GM21528 (cell line): ENCODE measurements around the gene P2RX2.
"Not testable (repeated sequence)": the region's sequence is repeated elsewhere in the genome, so short reads cannot be mapped to it uniquely, and the experiment has no call there.

Experiments used
- ATAC-seq: cut with Tn5 transposase; IDR thresholded peaks from one replicate; pipeline ENCODE4 v1.9.1; 2021; ENCODE audit warnings: mild to moderate bottlenecking, moderate library complexity; ENCODE audit not compliant: unreplicated experiment, low FRiP score

Gene P2RX2

DNA sequence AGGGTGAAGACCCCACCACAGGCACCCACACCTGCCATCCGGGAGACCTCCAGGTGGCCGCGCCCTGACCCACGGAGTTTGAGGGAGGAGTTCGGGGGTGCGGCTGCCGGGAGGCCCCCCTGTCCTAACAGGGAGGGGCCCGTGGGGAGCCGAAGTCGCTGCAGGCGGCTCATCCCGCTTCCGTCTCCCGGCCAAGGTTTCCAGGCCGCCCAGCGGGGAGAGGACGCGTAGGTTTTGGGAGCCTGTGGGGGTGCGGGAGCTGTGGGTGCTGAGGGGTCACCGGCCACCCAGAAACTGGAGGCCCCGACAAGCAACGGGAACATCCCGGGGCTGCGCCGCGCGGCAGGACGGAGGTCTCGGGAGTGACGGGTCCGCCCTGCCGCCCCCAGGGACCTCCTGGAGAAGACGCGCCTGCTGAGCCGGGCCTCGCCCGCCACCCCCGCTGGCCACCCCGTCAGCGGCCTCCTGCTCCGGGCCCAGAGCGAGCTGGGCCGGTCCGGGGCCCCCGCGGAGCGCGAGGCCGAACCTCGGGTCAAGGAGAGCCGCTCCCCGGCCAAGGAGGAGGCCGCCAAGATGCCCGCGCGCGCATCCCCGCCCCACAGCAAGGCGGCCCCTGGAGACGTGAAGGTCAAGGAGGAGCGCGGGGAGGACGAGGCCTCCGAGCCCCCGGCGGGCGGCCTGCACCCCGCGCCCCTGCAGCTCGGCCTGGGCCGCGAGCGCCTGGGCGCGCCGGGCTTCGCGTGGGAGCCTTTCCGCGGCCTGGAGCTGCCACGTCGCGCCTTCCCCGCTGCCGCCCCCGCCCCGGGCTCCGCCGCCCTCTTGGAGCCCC lies 35.8 kb upstream of the P2RX2 start:
- no peak for ATAC-seq

DNA sequence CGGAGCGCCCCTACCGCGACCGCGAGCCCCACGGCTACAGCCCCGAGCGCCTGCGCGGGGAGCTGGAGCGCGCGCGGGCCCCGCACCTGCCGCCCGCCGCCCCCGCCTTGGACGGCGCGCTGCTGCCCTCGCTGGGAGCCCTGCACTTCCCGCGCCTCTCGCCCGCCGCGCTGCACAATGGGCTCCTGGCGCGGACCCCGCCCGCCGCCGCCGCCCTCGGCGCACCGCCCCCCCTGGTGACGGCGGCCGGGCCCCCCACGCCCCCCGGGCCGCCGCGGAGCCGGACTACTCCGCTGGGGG lies 35.2 kb upstream of the P2RX2 start:
- ATAC-seq: no peak

DNA sequence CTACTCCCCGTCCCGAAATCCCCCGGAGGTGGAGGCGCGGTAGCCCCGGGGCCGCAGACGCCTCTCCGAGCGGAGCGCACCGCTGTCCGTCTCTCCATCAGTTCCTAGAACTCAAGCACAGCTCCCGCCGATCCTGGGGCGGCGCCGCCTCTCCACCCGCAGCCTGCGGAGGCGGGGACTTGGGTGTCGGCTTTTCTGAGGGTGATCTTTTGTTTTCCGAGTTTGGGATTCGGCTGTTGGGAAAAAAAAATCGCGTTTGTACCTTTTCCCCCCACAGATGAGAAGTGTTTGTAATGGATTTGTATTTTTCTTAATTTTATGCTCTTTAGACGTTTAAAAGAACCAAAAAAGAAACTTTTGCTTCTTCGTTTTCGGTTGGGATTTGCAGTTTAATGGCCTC lies 34.8 kb upstream of the P2RX2 start:
- no peak for ATAC-seq

DNA sequence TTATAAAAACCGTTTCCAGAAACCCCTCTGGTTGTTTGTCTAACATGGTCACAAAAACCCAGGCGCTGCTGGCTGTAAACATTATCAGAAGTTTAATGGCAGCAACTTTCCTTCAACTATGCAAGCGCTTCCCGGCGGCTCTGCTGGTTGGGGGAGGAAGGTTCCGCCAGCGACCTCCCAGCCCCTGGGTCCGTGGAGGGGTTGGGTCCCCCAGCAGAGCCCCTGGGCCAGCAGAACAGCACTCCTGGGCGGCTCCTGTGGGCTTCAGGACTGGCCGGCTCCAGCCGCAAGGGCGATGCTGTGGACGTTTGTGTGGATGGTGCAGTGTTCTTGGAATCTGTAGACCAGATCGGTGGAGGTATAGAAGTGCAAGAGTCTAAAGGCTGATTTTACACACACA lies 34.1 kb upstream of the P2RX2 start:
- ATAC-seq: no peak

DNA sequence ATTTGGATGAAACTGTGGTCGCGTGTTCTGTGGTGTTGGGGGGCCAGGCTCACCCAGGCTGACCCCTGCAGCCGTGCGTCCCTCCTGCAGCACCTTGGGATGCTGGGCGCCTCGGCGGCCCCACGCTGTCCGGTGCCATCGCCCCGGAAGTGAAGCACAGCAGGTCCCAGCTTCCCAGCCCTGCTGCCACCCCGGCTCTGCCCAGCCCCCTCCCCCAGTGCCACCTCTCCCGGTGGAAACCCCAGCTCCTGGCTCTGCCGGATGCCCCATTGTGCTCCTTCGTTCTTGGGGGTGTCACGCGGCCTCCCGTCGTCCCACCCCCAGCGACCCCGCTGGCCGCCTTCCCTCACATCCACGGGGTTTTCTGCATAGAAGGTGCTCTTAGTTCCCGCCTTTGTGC lies 33.4 kb upstream of the P2RX2 start:
- no peak for ATAC-seq

DNA sequence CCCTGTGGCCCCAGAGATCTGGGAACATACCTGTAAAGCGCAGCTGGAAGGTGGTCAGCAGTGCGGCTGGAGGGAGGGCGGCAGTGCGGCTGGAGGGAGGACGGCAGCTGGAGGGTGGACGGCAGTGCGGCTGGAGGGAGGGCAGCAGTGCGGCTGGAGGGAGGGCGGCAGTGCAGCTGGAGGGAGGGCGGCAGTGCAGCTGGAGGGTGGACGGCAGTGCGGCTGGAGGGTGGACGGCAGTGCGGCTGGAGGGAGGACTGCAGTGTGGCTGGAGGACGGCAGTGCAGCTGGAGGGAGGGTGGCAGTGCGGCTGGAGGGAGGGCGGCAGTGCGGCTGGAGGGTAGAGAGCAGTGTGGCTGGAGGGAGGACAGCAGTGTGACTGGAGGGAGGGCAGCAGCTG lies 31.6 kb upstream of the P2RX2 start:
- ATAC-seq: no peak

DNA sequence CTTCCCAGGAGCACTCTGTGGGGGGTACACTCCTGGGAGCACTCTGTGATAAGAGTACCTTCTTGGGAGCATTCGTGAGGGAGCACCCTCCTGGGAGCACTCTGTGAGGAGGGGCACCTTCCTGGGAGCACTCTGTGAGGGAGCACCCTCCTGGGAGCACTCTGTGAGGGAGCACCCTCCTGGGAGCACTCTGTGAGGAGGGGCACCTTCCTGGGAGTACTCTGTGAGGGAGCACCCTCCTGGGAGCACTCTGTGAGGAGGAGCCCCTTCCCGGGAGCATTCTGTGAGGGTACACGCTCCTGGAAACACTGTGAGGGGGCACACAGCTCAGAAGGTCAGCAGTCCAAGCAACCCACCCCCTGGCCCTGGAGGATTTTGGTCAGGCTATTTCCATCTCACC lies 30.8 kb upstream of the P2RX2 start:
- no peak for ATAC-seq

DNA sequence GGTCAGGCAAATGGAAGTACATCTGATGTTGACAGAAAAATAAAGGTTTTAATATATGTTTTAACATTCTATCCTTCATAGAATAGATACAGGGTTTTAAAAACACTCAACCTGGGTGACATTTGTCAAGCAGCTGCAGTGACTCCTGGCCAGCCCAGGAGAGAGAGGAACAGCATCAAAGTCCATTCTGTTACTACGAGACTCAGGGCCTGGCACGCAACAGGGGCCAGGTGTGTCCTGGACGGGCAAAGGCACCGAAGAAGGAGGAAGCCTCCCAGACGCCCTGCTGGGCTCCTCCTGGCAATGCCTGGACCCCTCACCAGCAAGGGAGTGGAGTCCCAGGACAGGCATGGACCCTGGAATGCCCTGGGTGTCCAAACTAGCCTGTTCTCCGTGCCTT lies 30.3 kb upstream of the P2RX2 start:
- no peak for ATAC-seq

DNA sequence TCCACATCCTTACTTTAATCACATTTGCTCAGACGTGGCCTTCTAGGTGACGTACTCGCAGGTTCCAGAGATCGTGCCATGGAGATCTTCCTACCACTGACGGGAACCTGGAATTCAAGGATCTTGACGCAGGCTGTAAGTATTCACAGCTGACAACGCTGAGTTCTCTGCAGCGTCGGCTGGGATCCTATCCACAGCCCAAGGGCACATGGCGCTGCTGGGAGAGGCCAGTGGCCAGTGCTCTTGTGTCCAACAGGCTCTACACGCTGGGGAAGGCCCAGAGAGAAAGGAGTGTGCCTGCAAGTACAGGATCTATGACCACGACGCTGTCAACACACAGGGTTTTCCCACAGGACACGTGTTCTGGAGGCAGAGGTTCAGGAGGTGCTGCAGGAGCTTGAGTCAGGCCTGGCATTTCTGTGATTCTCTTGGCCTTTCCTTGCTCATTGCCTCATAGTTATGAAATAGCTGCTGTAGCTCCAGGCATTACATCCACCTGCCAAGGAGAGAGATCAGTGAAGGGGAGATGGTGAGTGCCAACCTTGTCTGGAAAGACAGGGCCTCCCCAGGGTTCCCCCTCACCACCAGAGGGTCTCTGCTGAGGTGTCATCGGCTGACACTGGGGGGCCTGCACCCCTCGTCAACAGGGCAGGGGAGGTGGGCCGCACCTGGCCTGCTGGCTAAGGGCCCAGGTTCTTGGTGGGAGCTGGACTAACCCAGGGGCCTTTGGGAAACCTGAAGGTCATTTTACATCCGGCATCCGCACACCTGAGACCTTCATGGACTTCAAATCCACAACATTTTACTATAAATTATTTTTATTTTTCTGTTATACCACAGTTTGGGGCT lies 29.5 kb upstream of the P2RX2 start:
- ATAC-seq: no peak

DNA sequence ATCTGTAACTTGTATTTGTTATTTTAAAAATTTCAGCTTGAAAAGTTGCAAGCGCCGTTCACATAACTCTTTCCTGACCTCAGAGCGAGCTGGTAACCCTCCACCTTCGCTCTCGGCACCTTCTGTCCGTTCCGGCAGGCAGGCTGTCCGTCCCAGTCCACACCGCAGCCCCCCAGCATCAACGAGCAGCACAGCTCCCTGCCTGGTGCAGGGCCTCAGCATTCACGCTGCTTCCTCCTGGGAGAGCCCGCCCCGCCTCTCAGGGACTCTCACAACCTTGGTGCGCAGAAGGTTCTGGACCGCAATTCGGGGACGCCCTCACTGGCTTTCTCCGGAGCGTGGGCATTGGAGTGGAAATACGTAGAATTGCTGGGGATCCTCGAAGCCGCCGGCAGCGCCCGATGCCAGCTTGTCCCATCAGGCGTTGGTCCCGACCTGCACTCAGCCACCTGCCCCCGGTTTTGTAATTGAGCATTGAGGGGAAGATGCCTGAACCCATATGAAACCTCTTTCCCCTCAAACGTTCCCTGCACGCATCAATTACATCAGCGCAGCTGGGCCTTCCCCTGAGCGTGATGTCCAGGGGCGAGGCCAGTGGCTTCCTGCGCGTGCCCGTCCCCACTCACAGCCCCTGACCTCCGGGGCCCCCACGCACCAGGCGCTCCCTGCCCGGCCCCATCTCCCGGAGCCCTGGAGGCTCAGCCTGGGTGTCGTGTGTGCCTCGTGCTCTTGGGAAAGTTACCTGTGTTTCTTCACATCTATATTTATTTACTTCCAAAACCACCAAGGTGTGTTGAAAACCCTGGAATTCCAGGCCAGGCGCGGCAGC lies 27.3 kb upstream of the P2RX2 start:
- no peak for ATAC-seq

DNA sequence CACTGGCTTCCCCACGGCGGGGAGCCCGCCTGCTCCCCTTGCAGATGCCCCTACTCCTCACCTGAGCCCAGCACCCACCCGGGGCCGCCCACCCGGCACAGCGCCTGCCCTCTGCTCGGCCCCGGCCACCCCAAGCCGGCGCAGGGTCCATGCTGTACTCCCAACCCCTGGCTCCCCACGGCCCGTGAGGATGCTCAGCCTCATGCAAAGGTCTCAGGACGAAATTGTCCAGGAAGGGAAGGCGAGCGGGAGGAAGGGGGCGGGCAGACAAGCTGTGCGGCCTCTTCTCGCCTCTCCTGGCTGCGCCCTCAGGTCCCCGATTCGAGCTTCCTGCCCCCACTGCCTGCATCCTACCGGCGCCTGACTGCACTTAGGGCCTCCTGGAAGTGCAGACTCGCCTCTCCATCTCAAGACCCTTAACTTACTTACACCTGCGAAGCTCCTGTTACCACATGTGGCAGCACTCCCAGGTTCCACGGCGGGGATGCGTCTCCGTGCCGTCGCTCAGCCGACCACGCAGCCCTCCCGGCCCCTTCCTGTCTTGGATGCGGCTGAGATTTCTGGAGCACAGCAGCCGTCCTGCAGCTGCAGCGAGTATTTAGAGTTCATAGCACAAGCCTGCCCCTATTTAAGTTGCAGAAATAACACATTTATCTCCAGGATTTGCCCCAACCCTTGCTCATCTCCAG lies 26.1 kb upstream of the P2RX2 start:
- no peak for ATAC-seq

DNA sequence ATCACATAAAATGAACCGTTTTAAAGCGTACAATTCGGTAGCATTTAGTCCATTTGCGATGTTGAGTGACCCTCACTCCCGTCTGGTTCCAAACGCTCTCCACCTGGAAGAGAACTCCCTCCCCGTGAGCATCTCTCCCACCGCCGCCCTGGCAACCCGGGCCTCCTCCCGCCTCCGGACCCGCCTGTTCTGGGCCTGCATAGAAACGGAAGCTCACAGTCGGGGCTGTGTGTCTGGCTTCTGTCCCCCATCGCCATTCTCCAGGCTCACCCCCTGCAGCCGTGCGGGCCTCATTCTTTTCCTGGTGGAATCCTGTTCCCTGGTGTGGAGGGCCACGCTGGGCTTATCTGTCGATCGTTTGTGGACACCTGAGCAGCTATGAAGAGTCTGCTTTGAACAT lies 25.5 kb upstream of the P2RX2 start:
- no peak for ATAC-seq

DNA sequence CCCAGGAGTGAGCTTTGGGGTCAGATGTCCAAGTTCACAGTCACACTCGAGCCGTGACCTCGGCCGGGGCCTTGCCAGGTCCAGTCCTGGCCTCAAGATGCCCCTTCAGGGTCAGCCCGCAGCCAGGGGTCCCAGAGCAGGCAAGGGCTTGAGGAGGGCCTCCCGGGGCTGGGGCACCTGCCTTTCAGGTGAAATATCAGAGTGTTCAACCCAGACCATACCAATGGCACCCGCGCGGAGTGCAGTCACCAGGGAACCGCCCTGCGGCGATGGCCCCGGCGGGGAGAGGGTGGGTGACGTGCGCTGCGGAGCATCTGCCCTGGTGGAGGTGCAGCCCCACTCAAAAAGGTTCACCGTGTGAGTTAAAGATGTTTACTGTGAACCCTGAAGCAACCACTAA lies 25.1 kb upstream of the P2RX2 start:
- ATAC-seq: no peak

DNA sequence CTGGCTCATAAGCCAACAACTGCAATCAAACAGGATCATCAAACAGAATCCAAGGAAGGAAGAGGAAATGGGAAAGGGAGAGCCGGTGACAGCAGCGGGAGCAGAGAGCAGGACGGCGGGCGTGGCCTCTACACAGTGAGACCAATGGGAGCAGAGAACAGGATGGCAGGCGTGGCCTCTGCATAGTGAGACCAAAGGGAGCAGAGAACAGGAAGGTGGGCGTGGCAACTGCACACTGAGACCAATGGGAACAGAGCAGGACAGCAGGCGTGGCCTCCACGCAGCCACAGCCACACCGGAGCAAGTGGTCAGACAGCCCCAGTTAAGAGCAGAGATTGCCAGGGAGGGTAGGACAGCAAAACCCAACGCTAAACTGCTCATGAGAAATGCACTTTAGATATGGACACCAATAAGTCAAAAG lies 24.6 kb upstream of the P2RX2 start:
- ATAC-seq: no peak

DNA sequence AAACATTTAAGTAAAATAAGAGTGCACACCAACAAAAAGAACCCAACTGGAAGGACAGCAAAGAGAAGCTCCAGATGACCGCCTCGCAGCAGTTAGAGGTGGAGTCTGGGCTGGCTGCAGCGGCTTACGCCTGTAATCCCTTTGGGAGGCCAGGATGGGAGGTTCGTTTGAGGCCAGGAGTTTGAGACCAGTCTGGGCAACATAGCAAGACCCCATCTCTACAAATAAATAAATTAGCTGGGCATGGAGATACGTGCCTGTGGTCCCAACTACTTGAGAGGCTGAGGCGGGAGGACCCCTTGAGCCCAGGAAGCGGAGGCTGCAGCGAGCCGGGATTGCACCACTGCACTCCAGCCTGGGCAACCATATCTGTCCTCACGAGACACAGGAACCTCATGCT lies 23.4 kb upstream of the P2RX2 start:
- no peak for ATAC-seq

DNA sequence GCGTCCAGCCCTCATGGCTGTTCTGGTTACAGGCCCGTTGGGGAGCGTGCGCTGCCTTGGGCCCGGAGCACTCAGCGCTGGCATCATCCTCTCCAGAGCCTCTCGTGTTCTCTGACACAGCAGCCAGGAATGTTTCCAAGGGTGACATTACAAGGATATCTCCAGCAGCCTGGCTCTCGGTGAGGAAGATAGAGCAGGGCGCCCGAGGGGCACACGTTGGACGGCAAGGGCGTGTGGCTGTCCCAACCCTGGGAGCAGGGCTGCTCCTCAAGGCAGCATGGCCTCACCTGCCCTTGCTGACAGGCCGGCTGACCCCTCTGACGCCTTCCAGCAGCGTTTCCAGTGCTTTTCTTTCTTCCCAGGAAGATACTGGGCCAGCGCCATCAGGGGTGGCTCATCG lies 22.6 kb upstream of the P2RX2 start:
- ATAC-seq: no peak

DNA sequence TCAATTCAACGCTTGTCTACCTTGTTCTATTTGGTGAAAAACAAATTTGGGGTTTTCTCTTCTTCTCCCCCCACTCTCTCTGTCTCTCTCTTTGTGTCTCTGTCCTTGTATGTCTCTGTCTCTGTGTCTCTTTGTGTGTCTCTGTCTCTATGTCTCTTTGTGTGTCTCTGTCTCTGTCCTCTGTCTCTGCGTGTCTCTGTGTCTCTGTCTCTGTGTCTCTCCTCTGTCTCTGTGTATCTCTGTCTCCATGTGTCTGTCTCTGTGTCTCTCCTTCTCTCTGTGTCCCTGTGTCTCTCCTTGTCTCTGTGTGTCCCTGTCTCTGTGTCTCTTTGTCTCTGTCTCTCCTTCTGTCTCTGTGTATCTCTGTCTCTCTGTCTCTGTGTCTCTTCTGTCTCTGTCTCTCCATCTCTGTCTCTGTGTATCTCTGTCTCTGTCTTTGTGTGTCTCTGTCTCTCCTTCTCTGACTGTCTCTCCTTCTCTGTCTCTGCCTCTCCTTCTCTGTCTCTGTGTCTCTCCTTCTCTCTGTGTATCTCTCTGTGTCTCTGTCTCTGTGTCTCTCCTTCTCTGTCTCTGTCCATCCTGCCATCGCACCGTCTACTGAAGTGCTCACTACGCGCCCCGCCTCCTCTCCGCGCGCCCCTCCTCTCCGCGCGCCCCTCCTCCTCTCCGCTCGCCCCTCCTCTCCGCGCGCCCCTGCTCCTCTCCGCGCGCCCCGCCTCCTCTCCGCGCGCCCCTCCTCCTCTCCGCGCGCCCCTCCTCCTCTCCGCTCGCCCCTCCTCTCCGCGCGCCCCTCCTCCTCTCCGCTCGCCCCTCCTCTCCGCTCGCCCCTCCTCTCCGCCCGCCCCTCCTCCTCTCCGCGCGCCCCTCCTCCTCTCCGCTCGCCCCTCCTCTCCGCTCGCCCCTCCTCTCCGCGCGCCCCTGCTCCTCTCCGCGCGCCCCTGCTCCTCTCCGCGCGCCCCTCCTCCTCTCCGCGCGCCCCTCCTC lies 21.0 kb upstream of the P2RX2 start:
- ATAC-seq: no peak

DNA sequence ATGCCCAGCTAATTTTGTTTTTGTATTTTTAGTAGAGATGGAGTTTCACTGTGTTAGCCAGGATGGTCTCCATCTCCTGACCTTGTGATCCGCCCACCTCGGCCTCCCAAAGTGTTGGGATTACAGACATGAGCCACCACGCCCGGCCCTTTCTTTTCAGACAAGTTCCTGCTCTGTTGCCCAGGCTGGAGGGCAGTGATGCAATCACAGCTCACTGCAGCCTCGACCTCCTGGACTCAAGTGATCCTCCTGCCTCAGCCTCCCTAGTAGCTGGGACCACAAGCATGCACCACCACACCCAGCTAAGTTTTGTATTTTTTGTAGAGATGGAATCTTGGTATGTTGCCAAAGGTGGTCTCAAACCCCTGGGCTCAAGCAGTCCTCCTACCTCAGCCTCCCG lies 19.1 kb upstream of the P2RX2 start:
- not testable (repeated sequence) for ATAC-seq
